ENCODE results near the gene FMNL2. TPM values are rescaled to one million over a fixed set of nuclear protein-coding genes. Genes with fewer than 3 reads are reported as not detected.
"Not testable (repeated sequence)": the region's sequence is repeated elsewhere in the genome, so short reads cannot be mapped to it uniquely, and the experiment has no call there.

FMNL2 gene
- total and polyA plus RNA-seq, 4 experiments from 2014 or later, result 0.06 to 1.6 (median 0.94) TPM; not detected in 1

DNA sequence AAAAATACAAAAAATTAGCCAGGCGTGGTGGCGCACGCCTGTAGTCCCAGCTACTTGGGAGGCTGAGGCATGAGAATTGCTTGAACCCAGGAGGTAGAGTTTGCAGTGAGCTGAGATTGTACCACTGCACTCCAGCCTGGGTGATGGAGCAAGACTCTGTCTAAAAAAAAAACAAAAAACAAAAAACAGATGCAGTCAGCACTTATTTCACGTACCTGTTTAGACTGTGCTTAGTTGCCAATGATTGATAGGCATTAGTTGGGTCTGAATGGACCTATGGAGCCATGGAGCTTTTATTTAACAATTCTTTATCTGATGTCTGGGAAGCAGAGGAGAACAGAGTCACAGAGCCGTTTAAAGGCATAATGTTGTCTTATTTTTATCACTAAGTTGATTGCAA, 139.5 kb downstream of the FMNL2 start:
- H3K27ac ChIP-seq (ENCODE audit: low read depth, low read length); DNase-seq; H3K4me1 Mint-ChIP-seq; H3K4me3 ChIP-seq (ENCODE audit: low read length in 2 of 2); H3K9me3 Mint-ChIP-seq; H3K27ac Mint-ChIP-seq; H3K36me3 Mint-ChIP-seq; H3K36me3 ChIP-seq (ENCODE audit: insufficient read depth, low read length); H3K27me3 Mint-ChIP-seq; H3K27me3 ChIP-seq (ENCODE audit: insufficient read depth, low read length); intact Hi-C loops (cut with micrococcal nuclease); POLR2A ChIA-PET (ENCODE audit: partially characterized antibody); CTCF ChIA-PET (ENCODE audit: partially characterized antibody); H3K4me1 ChIP-seq (ENCODE audit: insufficient read depth, low read length); H3K9me3 ChIP-seq (ENCODE audit: control insufficient read depth in 1 of 2, low read length in 2 of 2); H3K4me3 Mint-ChIP-seq: not testable (repeated sequence)

DNA sequence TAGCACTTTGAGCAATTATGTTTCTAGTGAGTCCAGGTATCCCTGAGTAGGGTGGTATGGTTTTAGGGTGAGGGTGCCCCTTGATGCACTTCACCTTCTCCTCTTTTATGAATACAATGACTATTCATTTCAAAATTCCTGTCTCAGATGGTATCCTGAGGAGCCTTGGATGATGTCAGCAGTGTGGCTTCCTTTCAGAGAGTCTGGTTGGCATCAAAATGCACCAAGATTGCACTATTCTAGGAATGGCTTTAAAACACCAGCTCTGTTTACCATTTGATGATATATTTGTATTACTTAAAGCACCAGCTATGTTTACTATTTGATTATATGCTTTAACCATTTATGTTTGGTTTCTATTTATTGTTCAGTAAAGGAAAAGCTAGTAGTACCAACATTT, 141.0 kb downstream of the FMNL2 start:
- Mint-ChIP-seq H3K4me3 (no peak overlapping the region), H3K36me3 (no peaks in the 10 kb centered on the region), H3K9me3 (no peaks in the 10 kb centered on the region), H3K27ac (no peak overlapping the region), H3K4me1 (no peaks in the 10 kb centered on the region), H3K27me3 (peaks cover 0 to 2% of the 10 kb centered on the region in 2 donors)
- no peaks in the 10 kb centered on the region for H3K4me1 ChIP-seq (ENCODE audit: insufficient read depth, low read length)
- intact Hi-C loops (cut with micrococcal nuclease), result no loop called here
- DNase-seq, result no peak
- H3K27ac ChIP-seq (ENCODE audit: low read depth, low read length), result no peak overlapping the region
- CTCF ChIA-PET (ENCODE audit: partially characterized antibody), result no interaction called here
- POLR2A ChIA-PET (ENCODE audit: partially characterized antibody), result no interaction called here
- no peaks in the 10 kb centered on the region for H3K9me3 ChIP-seq (ENCODE audit: control insufficient read depth in 1 of 2, low read length in 2 of 2)
- no peak overlapping the region for H3K4me3 ChIP-seq (ENCODE audit: low read length in 2 of 2)
- no peaks in the 10 kb centered on the region for H3K36me3 ChIP-seq (ENCODE audit: insufficient read depth, low read length)
- H3K27me3 ChIP-seq (ENCODE audit: insufficient read depth, low read length), result no peaks in the 10 kb centered on the region

DNA sequence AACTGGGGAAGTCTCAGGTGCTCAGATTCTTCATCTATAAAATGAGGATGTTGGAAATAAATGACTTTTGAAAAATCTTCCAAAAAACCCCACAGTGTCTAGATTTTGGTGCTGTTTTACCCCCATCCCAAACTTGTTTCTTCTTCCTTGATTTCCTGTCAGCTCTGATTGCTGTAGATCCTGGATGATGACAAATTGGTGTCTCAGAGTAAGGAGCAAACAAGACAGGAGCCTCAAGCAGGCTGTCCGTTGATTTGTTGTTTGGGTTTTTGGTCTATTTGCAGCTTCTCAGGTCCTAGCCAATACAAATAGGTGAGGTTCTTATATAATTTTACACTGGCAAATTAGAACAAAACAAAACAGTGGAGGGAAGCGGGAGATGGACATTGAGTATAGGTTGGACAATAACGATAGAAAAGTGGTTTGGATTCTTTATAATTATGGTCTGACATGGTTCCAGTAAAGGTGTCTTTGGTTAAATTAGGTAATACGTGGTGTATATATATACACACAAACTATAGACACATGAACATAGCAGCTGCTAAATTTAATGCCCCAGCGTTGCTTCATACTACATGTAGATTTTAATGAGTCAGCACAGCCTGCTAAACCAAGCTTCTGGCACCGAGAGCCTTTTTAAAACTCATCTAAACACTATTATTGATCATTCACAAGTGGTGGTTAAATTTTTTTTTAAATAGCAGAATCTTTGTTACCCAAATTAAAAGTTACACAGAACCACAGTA, 142.5 kb downstream of the FMNL2 start:
- no peaks in the 10 kb centered on the region for H3K36me3 Mint-ChIP-seq
- ChIA-PET POLR2A (ENCODE audit: partially characterized antibody) (no interaction called here), CTCF (ENCODE audit: partially characterized antibody) (interaction anchor here (1.0 to 1.3 kb wide), 2 partner anchors 13 to 21 kb away, joined by 3 read pairs; no protein-coding TSS in a partner anchor)
- no peak overlapping the region for H3K27ac Mint-ChIP-seq
- Histone ChIP-seq H3K4me3 (ENCODE audit: low read length in 2 of 2) (no peak overlapping the region), H3K9me3 (ENCODE audit: control insufficient read depth in 1 of 2, low read length in 2 of 2) (no peaks in the 10 kb centered on the region), H3K27ac (ENCODE audit: low read depth, low read length) (no peak overlapping the region), H3K36me3 (ENCODE audit: insufficient read depth, low read length) (no peaks in the 10 kb centered on the region), H3K27me3 (ENCODE audit: insufficient read depth, low read length) (no peaks in the 10 kb centered on the region), H3K4me1 (ENCODE audit: insufficient read depth, low read length) (no peaks in the 10 kb centered on the region)
- DNase-seq, result no peak
- intact Hi-C loops (cut with micrococcal nuclease), result no loop called here
- no peak overlapping the region for H3K4me3 Mint-ChIP-seq
- H3K9me3 Mint-ChIP-seq, result no peaks in the 10 kb centered on the region
- H3K27me3 Mint-ChIP-seq, result peaks cover 0 to 2% of the 10 kb centered on the region in 2 donors
- no peaks in the 10 kb centered on the region for H3K4me1 Mint-ChIP-seq

DNA sequence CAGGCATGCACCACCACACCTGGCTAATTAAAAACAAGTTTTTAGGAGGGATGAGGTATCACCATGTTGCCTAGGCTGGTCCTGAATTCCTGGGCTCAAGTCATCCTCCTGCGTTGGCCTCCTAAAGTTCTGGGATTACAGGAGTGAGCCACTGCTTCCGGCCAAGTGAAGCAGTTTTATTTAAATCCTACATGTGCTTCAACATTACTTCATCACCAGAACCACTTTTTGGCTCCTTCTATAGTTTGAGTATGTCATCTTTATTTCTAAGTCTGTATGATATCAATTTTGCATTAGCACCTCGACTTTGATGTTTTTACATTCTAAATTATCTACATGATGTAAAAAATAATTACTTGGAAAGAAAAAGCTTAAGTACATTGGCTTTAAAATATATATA, 144.3 kb downstream of the FMNL2 start:
- ChIA-PET POLR2A (ENCODE audit: partially characterized antibody) (no interaction called here), CTCF (ENCODE audit: partially characterized antibody) (no interaction called here)
- Mint-ChIP-seq H3K36me3 (no peaks in the 10 kb centered on the region), H3K4me1 (no peaks in the 10 kb centered on the region), H3K9me3 (no peaks in the 10 kb centered on the region), H3K4me3 (no peak overlapping the region), H3K27ac (no peak overlapping the region), H3K27me3 (peaks cover 0 to 2% of the 10 kb centered on the region in 2 donors)
- no peak overlapping the region for H3K4me3 ChIP-seq (ENCODE audit: low read length in 2 of 2)
- no peak for DNase-seq
- no peaks in the 10 kb centered on the region for H3K4me1 ChIP-seq (ENCODE audit: insufficient read depth, low read length)
- intact Hi-C loops (cut with micrococcal nuclease), result no loop called here
- H3K27ac ChIP-seq (ENCODE audit: low read depth, low read length), result no peak overlapping the region
- H3K27me3 ChIP-seq (ENCODE audit: insufficient read depth, low read length), result no peaks in the 10 kb centered on the region
- no peaks in the 10 kb centered on the region for H3K36me3 ChIP-seq (ENCODE audit: insufficient read depth, low read length)
- no peaks in the 10 kb centered on the region for H3K9me3 ChIP-seq (ENCODE audit: control insufficient read depth in 1 of 2, low read length in 2 of 2)

DNA sequence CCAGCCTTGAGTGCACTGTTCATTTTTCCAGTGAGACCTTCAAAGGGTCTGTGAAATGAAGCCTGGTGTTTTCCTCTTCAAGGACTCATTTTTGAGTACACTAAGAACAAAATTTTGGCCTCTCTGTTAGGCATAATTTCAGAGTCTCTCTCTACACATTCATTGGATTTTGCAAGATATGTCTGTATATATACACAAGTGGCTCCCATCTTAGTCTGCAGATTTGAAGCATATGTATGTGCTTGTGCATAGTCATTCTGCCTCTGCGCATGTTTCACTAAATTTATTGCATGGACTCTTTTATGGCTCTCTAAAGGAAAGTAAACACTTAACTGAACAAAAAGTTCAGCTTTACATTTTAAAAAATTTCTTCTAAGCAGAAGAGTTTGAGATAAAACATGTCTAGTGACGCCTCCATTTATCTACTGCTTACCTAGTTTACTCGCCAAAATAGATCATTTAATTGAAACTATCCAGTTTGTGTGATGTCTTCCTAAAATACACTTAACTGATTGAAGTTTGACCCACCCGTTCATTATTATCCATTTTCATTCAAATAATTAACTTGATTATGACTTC, 145.9 kb downstream of the FMNL2 start:
- POLR2A ChIA-PET (ENCODE audit: partially characterized antibody), result no interaction called here
- CTCF ChIA-PET (ENCODE audit: partially characterized antibody), result no interaction called here
- Histone ChIP-seq H3K27ac (ENCODE audit: low read depth, low read length) (no peak overlapping the region), H3K4me1 (ENCODE audit: insufficient read depth, low read length) (no peaks in the 10 kb centered on the region), H3K9me3 (ENCODE audit: control insufficient read depth in 1 of 2, low read length in 2 of 2) (no peaks in the 10 kb centered on the region), H3K27me3 (ENCODE audit: insufficient read depth, low read length) (no peaks in the 10 kb centered on the region), H3K36me3 (ENCODE audit: insufficient read depth, low read length) (no peaks in the 10 kb centered on the region), H3K4me3 (ENCODE audit: low read length in 2 of 2) (no peak overlapping the region)
- DNase-seq, result no peak
- Mint-ChIP-seq H3K9me3 (no peaks in the 10 kb centered on the region), H3K36me3 (no peaks in the 10 kb centered on the region), H3K4me1 (no peaks in the 10 kb centered on the region), H3K27me3 (peaks cover 0 to 2% of the 10 kb centered on the region in 2 donors), H3K4me3 (no peak overlapping the region), H3K27ac (no peak overlapping the region)
- intact Hi-C loops (cut with micrococcal nuclease), result no loop called here

DNA sequence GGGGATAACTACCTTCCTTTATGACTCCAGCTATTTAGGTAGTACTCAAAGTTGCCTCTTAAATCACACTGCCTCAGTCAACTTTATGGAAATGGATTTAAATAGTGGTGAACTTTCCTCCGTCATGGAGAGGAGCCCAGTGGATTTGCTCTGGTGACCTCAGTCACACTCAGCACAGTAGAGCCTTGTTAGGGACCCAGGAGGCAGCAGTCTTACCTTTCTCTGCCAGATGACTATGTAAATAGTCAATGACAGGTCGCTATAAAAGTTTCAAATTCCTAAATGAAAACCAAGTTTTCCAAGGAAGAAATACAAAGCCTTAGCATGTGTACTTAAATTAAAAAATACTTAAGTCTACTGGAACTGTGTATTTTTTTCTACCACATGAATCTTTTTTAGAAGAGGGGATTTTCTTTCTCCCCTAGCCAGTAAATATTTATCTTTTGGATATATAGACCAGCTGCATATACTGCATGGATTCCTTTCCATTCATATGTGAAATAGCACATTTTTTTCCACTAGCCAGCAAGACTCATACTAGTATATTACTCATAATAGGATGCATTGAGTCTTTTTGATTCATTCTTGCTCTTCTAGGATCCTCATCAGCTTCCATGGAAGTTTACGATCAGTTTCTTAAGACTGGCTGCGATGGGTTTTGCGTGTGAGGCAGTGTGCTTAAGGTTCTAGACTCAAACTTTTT, 147.1 kb downstream of the FMNL2 start:
- H3K9me3 Mint-ChIP-seq, result no peaks in the 10 kb centered on the region
- Histone ChIP-seq H3K27ac (ENCODE audit: low read depth, low read length) (no peak overlapping the region), H3K27me3 (ENCODE audit: insufficient read depth, low read length) (no peaks in the 10 kb centered on the region), H3K4me1 (ENCODE audit: insufficient read depth, low read length) (no peaks in the 10 kb centered on the region), H3K9me3 (ENCODE audit: control insufficient read depth in 1 of 2, low read length in 2 of 2) (no peaks in the 10 kb centered on the region), H3K36me3 (ENCODE audit: insufficient read depth, low read length) (no peaks in the 10 kb centered on the region), H3K4me3 (ENCODE audit: low read length in 2 of 2) (no peak overlapping the region)
- no peaks in the 10 kb centered on the region for H3K4me1 Mint-ChIP-seq
- H3K4me3 Mint-ChIP-seq, result no peak overlapping the region
- no peaks in the 10 kb centered on the region for H3K36me3 Mint-ChIP-seq
- CTCF ChIA-PET (ENCODE audit: partially characterized antibody), result no interaction called here
- H3K27me3 Mint-ChIP-seq, result peaks cover 0 to 2% of the 10 kb centered on the region in 2 donors
- intact Hi-C loops (cut with micrococcal nuclease), result no loop called here
- no peak overlapping the region for H3K27ac Mint-ChIP-seq
- no peak for DNase-seq
- POLR2A ChIA-PET (ENCODE audit: partially characterized antibody), result no interaction called here

DNA sequence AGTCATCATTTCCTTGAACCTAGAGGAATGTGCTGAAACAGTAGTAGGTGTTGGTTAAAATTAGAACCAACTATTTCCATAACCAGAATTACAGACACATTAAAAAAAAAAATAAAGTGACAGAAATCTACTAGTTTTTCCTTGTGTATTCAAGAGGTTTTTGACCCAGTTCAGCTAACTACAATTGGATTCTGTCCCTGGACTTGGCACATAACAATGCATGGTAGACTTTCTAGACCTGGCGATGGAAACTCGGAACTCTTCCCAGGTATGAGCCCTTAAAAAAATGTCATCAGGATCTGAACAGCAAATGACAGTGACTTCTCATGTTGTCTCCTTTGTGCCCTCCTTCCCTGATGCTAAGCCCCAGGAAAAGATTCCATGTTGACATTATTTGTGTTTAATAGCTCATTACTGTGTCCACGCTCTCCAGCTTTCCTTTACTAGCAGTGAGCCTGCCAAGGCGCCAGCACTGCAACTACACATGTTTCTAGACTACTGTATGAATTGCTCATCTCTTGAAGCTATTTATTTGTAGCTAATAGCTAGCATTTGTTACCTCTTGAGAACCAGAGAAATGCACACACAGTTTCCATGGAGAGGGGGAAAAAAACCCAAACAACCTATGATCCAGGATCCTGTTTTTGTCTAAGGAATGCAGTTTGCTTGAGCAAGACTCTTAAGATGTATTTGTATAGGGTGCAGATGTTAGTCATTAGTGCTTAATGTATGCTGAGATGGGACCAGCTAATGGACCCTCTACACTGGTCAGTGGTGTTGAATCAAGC, 148.5 kb downstream of the FMNL2 start:
- Mint-ChIP-seq H3K4me3 (no peak overlapping the region), H3K27me3 (no peaks in the 10 kb centered on the region), H3K27ac (no peak overlapping the region), H3K4me1 (no peaks in the 10 kb centered on the region), H3K9me3 (no peaks in the 10 kb centered on the region), H3K36me3 (no peaks in the 10 kb centered on the region)
- ChIA-PET POLR2A (ENCODE audit: partially characterized antibody) (no interaction called here), CTCF (ENCODE audit: partially characterized antibody) (interaction anchor here (1.0 kb wide), 1 partner anchor 152 kb away, joined by 3 read pairs; no protein-coding TSS in a partner anchor)
- Histone ChIP-seq H3K36me3 (ENCODE audit: insufficient read depth, low read length) (no peaks in the 10 kb centered on the region), H3K4me1 (ENCODE audit: insufficient read depth, low read length) (no peaks in the 10 kb centered on the region), H3K4me3 (ENCODE audit: low read length in 2 of 2) (no peak overlapping the region), H3K9me3 (ENCODE audit: control insufficient read depth in 1 of 2, low read length in 2 of 2) (no peaks in the 10 kb centered on the region), H3K27me3 (ENCODE audit: insufficient read depth, low read length) (no peaks in the 10 kb centered on the region), H3K27ac (ENCODE audit: low read depth, low read length) (no peak overlapping the region)
- intact Hi-C loops (cut with micrococcal nuclease), result no loop called here
- no peak for DNase-seq

All from CD4-positive, alpha-beta memory T cell (primary cell).